ENCODE measurements around the gene DNAJB13.

DNA sequence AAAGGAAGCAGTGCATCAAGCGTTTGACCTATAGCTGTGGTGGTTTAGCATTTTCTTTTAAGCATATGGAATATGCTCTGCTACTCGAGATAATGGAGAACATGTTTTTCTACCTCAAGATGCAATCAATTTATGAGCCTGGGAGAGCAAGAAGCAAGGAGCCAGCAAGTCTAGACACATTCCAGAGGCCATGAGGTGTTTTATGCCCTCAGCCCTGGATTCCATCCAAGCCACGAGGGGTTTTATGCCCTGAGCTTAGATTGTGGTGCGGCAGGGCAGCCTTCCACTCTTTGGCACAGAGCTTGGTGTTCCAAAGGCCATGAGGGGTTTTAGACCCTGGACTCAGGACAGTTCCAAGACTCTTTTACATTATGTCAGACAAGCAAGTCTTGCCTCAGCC is 11.7 kb upstream of the DNAJB13 start:
- TF ChIP-seq, protein P1, sequence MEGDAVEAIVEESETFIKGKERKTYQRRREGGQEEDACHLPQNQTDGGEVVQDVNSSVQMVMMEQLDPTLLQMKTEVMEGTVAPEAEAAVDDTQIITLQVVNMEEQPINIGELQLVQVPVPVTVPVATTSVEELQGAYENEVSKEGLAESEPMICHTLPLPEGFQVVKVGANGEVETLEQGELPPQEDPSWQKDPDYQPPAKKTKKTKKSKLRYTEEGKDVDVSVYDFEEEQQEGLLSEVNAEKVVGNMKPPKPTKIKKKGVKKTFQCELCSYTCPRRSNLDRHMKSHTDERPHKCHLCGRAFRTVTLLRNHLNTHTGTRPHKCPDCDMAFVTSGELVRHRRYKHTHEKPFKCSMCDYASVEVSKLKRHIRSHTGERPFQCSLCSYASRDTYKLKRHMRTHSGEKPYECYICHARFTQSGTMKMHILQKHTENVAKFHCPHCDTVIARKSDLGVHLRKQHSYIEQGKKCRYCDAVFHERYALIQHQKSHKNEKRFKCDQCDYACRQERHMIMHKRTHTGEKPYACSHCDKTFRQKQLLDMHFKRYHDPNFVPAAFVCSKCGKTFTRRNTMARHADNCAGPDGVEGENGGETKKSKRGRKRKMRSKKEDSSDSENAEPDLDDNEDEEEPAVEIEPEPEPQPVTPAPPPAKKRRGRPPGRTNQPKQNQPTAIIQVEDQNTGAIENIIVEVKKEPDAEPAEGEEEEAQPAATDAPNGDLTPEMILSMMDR (IDR thresholded peaks at IDR 0.05; ENCODE audit: low read depth, low read length, poor library complexity, severe bottlenecking), result no peak
- TF ChIP-seq EZH2phosphoT487 (IDR thresholded peaks at IDR 0.05; ENCODE audit: borderline replicate concordance, low read length), result no peak

Measured in DOHH2 (cell line).